Gastroesophageal sphincter (tissue), 4 donors: ENCODE results near the gene MRPL12. TPM values are rescaled to one million over a fixed set of nuclear protein-coding genes. Genes with fewer than 3 reads are reported as not detected.

ENCODE experiments used
- ATAC-seq: fragments of 150-250 bp; one replicate; pipeline ENCODE4 v1.9.1; 2016; ENCODE audit warnings: mild to moderate bottlenecking, moderate library complexity
- H3K27ac ChIP-seq, 4 donors: fragments of 200-600 bp; sonication (generic) in 3 of 4; 1 replicate in 3 of 4; 2 replicates in 1 of 4; pipeline ENCODE4 v1.5.1; 2016 to 2019
- H3K27me3 ChIP-seq: fragments of 200-600 bp; sonication (generic); one replicate; pipeline ENCODE4 v1.5.1; 2019
- H3K36me3 ChIP-seq, 2 donors: fragments of 200-600 bp; sonication (generic); one replicate each; pipeline ENCODE4 v1.5.1; 2019; ENCODE audit warnings: control low read depth in 1 of 2
- H3K4me1 ChIP-seq, 3 donors: fragments of 200-600 bp; sonication (generic); 1 replicate in 2 of 3; 2 replicates in 1 of 3; pipeline ENCODE4 v1.5.1; 2016 to 2019; ENCODE audit warnings: control low read depth in 2 of 3
- H3K4me3 ChIP-seq, 2 donors: fragments of 200-600 bp; sonication (generic); one replicate each; pipeline ENCODE4 v1.5.1; 2019; ENCODE audit warnings: mild to moderate bottlenecking in 1 of 2, moderate library complexity in 1 of 2
- H3K9me3 ChIP-seq, 3 donors: fragments of 200-600 bp; sonication (generic); one replicate each; pipeline ENCODE4 v1.5.1; 2017 to 2019; ENCODE audit warnings: control low read depth in 2 of 3
- CTCF ChIP-seq, 4 experiments: fragments of 200-600 bp in 2 of 4; fragments of 450-650 bp in 2 of 4; sonication (generic) in 1 of 4; IDR thresholded peaks; one replicate each; pipeline ENCODE4 v1.5.1; 2017 to 2019; ENCODE audit warnings: antibody characterized with exemption in 4 of 4, mild to moderate bottlenecking in 2 of 4, moderate library complexity in 2 of 4
- EP300 ChIP-seq: sonication (generic); formaldehyde crosslinking; IDR thresholded peaks from one replicate; pipeline ENCODE4 v1.6.1; 2017; ENCODE audit warnings: antibody characterized with exemption, mild to moderate bottlenecking
- POLR2A ChIP-seq, 2 donors: fragments of 450-650 bp; IDR thresholded peaks; one replicate each; pipeline ENCODE4 v1.6.1; 2017; ENCODE audit warnings: antibody characterized with exemption in 2 of 2, mild to moderate bottlenecking in 2 of 2, moderate library complexity in 1 of 2
- POLR2AphosphoS5 ChIP-seq: sonication (generic); formaldehyde crosslinking; IDR thresholded peaks from one replicate; pipeline ENCODE4 v1.6.1; 2017; ENCODE audit warnings: antibody characterized with exemption
- WGBS, 2 donors: methylation state at CpG; one replicate each; pipeline ENCODE4 v1.1.5; 2018; ENCODE audit warnings: low coverage in 1 of 2; 5-methylcytosine and 5-hydroxymethylcytosine counted together
- total RNA-seq, 4 donors: library from RNA; depleted of rRNA; stranded (reverse); fragments of >200 nt; gene quantifications; one replicate each; pipeline ENCODE4 v1.1.0, GENCODE V29; 2016

The MRPL12 gene
- total RNA-seq, 4 donors from 2014 or later = 27.5 to 42.9 (median 29.3) TPM

GRCh38 chr17:81666092-81666341, 37.1 kb upstream of the MRPL12 start:
- no peak for TF ChIP-seq CTCF (IDR thresholded peaks at IDR 0.05)
- TF ChIP-seq POLR2AphosphoS5 = no peak
- TF ChIP-seq EP300 = no peak
- TF ChIP-seq POLR2A (IDR thresholded peaks at IDR 0.05) = no peak
- H3K27me3 ChIP-seq = no peaks in the 10 kb centered on the region
- H3K36me3 ChIP-seq = peaks cover 0 to 36% of the 10 kb centered on the region in 2 donors
- peak overlapping the region; percentile 76 to 97 (median 90) for H3K27ac ChIP-seq
- H3K9me3 ChIP-seq = no peaks in the 10 kb centered on the region
- ATAC-seq = peak; percentile 23
- peaks cover 0 to 40% (median 21%) of the 10 kb centered on the region in 3 donors for H3K4me1 ChIP-seq
- WGBS, 2 donors = 0 to 6% methylated on average over 1 to 5 of the region's 16 CpGs
- H3K4me3 ChIP-seq = peak overlapping the region; percentile 76 to 88

- no peak for TF ChIP-seq EP300
- peak; percentile 80 to 82 for TF ChIP-seq POLR2A (IDR thresholded peaks at IDR 0.05)
- TF ChIP-seq POLR2AphosphoS5 = peak; percentile 92
- no peak for TF ChIP-seq CTCF (IDR thresholded peaks at IDR 0.05)
- peak; percentile 99 for ATAC-seq
Measured at GRCh38 chr17:81666342-81667191, 36.6 kb upstream of the MRPL12 start, which contains the start of the genes CCDC137 and OXLD1. TSS of gene CCDC137 (plus strand) at chr17:81666737. CDS start at chr17:81666767, 30 bp downstream. TSS of gene OXLD1 (minus strand) at chr17:81666605. CDS start at chr17:81666577, 28 bp downstream.

GRCh38 chr17:81667754-81668153, 35.4 kb upstream of the MRPL12 start:
- ATAC-seq = no peak
- peaks cover 0 to 54% of the 10 kb centered on the region in 2 donors for H3K36me3 ChIP-seq
- no peaks in the 10 kb centered on the region for H3K27me3 ChIP-seq
- no peak for TF ChIP-seq CTCF (IDR thresholded peaks at IDR 0.05)
- TF ChIP-seq POLR2A (IDR thresholded peaks at IDR 0.05) = no peak
- no peak for TF ChIP-seq EP300
- TF ChIP-seq POLR2AphosphoS5 = no peak
- no peak overlapping the region for H3K27ac ChIP-seq
- 89 to 100% methylated on average over 2 to 17 of the region's 18 CpGs for WGBS, 2 donors
- H3K4me1 ChIP-seq = peaks cover 0 to 40% (median 21%) of the 10 kb centered on the region in 3 donors
- peak overlapping the region in 1 of 2 donors; percentile 88 for H3K4me3 ChIP-seq
- H3K9me3 ChIP-seq = no peaks in the 10 kb centered on the region

More at GRCh38 chr17:81666342-81667191, 36.6 kb upstream of the MRPL12 start, which contains the start of the genes CCDC137 and OXLD1:
- Histone ChIP-seq H3K27me3 (no peaks in the 10 kb centered on the region), H3K27ac (peak within 1 kb of the TSS; percentile 76 to 97 (median 90)), H3K4me1 (peaks cover 0 to 40% (median 21%) of the 10 kb centered on the region in 3 donors), H3K9me3 (no peaks in the 10 kb centered on the region), H3K36me3 (peaks cover 0 to 42% of the 10 kb centered on the region in 2 donors), H3K4me3 (peak within 1 kb of the TSS; percentile 76 to 88)
- no CpG with 5 or more reads among the region's 96 CpGs for WGBS, 2 donors

- Histone ChIP-seq H3K36me3 (peaks cover 0 to 68% of the 10 kb centered on the region in 2 donors), H3K4me1 (peaks cover 0 to 19% (median 5%) of the 10 kb centered on the region in 3 donors), H3K27ac (no peak overlapping the region), H3K4me3 (no peak overlapping the region), H3K27me3 (no peaks in the 10 kb centered on the region), H3K9me3 (no peaks in the 10 kb centered on the region)
- WGBS, 2 donors = no CpG with 5 or more reads among the region's 18 CpGs
- no peak for ATAC-seq
- TF ChIP-seq POLR2AphosphoS5 (no peak), POLR2A (IDR thresholded peaks at IDR 0.05) (no peak), CTCF (IDR thresholded peaks at IDR 0.05) (no peak), EP300 (no peak)
Measured at GRCh38 chr17:81672504-81672903, 30.7 kb upstream of the MRPL12 start.
